SK-N-MC (cell line): ENCODE data around the gene POLG.

ENCODE experiments used
- EZH2 ChIP-seq: fragments of 200-600 bp; sonication (generic); IDR thresholded peaks from one replicate; pipeline ENCODE4 v1.6.1; 2017; ENCODE audit warnings: antibody characterized with exemption
- POLR2AphosphoS5 ChIP-seq: IDR thresholded peaks from 2 replicates; pipeline ENCODE4 v1.6.1; 2012; ENCODE audit warnings: mild to moderate bottlenecking, low read depth, low read length, borderline replicate concordance

DNA sequence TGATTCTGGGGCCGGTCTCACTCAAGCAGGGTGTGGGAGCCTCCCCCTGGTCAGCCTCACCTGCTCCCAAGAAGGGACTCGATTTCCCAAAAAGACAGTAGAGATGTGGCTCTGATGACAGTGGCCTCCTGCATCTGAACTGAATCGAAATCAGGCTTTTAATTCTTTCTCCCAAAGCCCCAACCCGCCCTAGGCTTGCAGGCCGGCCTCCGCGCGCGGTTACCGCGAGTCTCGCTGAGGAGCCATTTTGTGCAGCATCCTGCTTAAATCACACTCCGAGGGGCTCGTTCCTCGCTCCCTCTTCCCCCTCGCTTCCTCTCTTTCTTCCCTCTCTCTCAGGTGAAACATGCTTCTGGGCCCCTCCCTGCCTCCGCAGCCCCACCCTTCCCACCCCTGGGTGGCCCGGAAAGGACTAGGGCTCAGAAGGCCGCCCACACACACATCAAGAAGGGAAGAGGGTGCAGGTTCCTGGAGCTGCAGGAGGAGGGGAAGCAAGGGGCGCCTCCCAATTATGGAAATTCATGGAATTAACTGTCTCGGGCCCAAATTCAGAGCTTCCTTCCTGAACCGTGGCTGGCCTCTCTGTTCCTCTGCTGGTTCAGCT, 30.9 kb upstream of the POLG start:
- no peak for TF ChIP-seq POLR2AphosphoS5
- TF ChIP-seq EZH2: no peak
